ELR (cell line): ENCODE measurements around the gene AHRR.
A peak's percentile ranks its signal among the peaks of the same experiment; 100 is the strongest.
"Not testable (repeated sequence)": the region's sequence is repeated elsewhere in the genome, so short reads cannot be mapped to it uniquely, and the experiment has no call there.

Experiments
- DNase-seq: peaks from one replicate; pipeline ENCODE4 v3.0.0-alpha.2; 2015; ENCODE audit warnings: low read depth

Gene AHRR

DNA sequence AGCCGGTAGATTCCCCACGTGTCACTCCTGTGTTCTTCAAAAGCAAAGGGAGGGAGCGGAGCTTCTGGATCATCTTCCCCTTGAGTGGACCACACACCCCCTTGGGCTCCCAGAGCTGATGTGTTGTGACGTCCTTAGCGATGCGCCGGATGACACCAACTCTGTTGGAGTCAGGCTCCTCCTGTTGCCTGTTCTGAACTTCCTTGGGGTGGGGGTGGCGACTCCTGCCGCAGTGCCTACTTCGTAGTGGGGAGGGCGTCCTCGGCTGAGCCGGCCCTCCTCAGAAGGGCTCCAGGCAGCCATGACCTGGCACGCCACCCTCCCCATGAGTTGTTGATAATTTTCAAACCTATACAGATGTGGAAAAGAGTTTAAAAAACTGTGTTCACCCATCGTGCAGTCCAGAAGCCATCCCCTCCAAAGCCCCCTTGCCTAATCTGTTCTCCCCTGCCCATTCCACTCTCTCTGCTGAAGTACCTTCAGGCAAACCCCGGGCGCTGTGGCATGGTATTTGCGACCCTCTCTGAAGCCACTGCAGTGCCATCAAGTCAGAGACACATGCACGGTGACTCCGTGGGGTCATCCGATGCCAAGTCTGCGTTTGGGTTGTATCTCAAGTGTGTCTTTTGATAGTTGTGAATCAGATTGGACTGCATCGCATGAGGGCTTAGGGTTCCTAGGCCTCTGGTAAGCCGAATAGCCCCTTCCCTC is 138.2 kb downstream of the AHRR start:
- no peak for DNase-seq

GRCh38 chr5:460273-460625 is 138.7 kb downstream of the AHRR start:
- no peak for DNase-seq

DNA sequence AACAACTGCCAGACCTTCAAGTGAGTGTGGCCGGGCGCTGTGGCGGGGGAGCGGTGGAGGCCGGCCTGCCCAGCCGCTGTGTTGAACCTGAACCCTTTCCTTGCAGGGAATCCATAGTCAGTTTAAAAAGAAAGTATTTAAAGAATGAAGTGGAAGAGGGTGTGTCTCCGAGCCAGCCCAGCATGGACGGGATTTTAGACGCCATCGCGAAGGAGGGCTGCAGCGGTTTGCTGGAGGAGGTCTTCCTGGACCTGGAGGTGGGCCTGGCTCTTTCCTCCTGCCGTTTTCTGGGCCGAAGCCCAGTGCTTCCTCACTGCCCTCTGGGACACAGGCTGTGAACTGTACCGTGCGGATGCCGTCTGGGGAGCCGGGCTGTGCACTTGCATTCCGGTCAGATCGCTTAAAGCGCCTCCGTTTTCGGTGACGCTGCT is 140.6 kb downstream of the AHRR start:
- DNase-seq: no peak

- no peak for DNase-seq
Measured at GRCh38 chr5:463301-463700, 141.8 kb downstream of the AHRR start.

GRCh38 chr5:463952-464351 is 142.4 kb downstream of the AHRR start:
- DNase-seq: no peak

- DNase-seq: no peak
Measured at GRCh38 chr5:464446-464842, 142.9 kb downstream of the AHRR start.

DNA sequence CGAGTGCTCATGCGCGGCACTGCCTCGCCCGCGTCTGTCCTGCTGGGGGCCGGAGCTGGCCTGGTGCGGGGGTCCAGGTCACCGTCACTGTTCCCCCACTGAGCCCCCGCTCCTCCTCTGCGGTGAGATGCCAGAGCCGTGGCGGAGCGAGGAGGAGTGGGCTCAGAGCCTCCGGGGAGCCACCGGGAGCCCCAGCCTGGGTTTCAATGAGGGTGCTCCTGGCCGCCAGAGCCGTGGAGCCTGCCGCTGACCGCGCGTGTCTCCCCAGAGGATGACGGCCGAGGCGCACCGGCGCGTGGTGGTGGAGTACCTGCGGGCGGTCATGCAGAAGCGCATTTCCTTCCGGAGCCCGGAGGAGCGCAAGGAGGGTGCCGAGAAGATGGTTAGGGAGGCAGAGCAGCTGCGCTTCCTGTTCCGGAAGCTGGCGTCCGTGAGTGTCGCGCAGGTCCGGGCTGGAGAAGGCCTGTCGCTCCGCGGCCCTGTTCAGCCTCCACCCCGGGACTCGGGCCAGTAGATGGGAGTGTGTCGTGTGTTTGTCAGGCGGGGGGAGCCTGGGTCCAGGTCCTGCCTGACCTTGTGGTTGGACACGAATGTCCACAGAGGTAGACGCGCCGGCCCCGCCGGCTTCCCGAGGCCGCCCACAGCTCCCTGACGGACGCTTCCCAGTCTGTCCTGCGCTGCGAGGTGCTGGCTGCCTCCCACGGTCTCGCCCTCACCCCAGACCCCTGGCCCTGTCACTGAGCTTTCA is 143.5 kb downstream of the AHRR start:
- DNase-seq: no peak

GRCh38 chr5:465591-466403 is 144.3 kb downstream of the AHRR start:
- no peak for DNase-seq

DNA sequence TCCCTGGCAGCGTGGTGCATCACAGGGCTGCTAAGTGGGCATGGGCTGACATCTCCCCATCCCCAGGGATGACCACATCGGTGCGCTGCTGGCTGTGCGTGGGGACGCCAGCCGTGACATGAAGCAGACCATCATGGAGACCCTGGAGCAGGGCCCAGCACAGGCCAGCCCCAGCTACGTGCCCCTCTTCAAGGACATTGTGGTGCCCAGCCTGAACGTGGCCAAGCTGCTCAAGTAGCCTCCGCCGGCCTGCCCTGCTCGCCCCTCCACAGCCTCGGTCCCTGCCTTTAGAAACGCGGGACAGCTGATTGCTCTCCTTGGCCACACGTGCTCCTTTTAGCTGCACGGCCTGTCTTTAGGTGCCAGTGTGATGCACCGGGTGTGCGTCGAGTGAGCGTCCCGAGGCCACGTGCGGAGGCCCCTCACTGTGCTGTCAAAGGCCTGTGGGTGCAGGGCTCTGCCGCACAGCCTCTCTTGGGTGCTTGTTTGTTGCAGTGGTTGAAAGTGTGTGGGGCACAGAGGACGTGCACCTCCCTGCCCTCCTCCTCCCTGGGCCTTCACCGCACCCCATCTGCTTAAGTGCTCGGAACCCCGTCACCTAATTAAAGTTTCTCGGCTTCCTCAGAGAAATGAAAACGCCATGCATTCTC is 145.3 kb downstream of the AHRR start:
- no peak for DNase-seq

GRCh38 chr5:468401-468800 is 146.9 kb downstream of the AHRR start:
- DNase-seq: no peak

GRCh38 chr5:469752-470483 is 148.4 kb downstream of the AHRR start:
- no peak for DNase-seq

GRCh38 chr5:470961-471749 is 149.6 kb downstream of the AHRR start:
- no peak for DNase-seq

DNA sequence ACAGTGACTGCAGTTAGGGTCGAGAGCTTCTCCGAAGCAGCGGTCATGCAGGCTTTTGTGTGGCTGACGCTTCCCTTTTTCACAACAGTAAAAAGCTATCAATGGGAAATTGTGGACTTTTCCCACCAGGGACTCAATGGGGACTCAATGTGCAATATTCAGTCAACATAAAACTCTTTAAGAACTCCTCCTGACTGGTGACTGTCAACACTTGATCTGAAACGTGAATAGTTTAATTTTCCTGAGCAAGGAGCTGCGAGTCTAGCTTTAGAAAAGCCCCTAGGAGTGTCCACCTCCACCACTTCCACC is 150.2 kb downstream of the AHRR start:
- DNase-seq: no peak

DNA sequence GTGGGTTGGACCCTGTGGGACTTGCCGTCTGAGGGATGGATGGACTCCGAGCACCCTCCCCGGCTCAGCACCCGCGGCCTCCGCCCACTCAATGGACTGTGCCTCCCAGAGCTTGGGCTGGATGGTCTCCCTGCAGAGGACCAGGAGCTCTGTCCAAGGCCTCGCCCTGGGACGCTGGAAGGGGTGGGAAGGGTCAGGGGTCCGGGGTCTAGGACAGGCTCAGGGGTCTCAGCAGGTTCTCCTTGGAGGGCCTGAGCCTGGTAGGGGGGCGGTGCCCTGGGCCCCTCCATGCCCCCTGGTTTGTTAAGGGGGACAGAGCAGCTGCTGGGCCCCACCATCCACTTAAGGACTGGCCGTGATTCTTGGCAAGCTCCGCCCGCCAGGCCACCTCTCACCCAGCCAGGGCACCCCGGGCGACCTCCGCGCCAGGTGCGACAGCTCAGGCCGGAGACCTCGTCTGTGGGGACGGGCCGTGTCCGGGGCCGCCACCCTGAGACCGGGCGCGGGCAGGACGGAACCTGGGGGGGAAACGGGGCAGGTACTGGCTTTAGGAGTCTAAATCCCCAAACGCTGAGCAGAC is 150.7 kb downstream of the AHRR start:
- DNase-seq: peak; percentile 32

- DNase-seq: peak; percentile 86
Measured at GRCh38 chr5:472656-473550, 151.4 kb downstream of the AHRR start.

GRCh38 chr5:473551-474192 is 152.2 kb downstream of the AHRR start:
- DNase-seq: peak; percentile 66

DNA sequence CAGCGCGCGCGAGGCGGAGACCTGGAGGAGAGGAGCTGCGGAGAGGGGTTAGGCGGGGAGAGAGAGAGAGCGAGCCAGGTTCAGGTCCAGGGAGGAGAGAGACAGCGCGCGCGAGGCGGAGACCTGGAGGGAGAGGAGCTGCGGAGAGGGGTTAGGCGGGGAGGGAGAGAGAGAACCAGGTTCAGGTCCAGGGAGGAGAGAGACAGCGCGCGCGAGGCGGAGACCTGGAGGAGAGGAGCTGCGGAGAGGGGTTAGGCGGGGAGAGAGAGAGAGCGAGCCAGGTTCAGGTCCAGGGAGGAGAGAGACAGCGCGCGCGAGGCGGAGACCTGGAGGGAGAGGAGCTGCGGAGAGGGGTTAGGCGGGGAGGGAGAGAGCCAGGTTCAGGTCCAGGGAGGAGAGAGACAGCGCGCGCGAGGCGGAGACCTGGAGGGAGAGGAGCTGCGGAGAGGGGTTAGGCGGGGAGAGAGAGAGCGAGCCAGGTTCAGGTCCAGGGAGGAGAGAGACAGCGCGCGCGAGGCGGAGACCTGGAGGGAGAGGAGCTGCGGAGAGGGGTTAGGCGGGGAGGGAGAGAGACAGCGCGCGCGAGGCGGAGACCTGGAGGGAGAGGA is 152.8 kb downstream of the AHRR start:
- DNase-seq: not testable (repeated sequence)

DNA sequence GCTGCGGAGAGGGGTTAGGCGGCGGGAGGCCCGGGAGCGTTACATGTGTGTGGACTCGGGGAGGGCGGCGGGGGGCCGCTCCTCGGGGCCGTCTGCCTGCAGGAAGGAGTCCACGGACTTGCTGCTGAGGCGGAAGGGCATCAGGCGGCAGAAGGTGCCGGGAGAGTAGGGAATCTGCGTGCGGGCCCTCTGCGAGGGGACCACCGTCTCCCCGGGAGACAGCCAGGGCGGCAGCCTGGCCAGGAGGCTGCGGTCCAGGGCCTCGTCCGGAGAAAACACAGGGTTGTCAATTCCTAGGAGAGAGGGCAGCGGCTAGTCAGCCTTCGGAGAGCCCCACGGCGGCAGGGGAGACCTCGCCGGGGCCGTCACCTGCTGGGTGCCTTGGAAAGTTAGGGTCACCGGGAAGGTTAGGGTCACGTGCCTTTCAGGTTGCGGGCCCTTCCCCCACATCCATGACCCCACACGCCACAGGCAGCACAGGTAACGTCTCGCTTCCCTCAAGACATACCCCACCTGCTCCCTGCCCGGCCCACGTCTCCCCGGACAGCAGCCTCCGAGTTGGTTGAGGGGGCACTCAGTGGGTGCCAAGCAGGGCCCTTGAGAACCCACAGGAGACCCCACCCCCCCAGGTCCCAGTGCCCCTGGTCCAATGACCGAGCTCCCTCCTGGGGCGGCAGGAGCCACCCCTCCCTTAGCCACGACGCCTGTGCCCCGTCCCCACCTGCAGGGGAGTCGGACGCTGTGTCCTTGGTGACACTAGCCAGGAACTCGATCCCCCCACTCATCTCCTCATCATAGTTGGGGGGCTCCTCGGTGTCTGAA is 153.5 kb downstream of the AHRR start:
- DNase-seq: no peak
